Calu3 (cell line): ENCODE measurements around the gene BCL7A. TPM values are rescaled to one million over a fixed set of nuclear protein-coding genes. Genes with fewer than 3 reads are reported as not detected.
A peak's percentile ranks its signal among the peaks of the same experiment; 100 is the strongest.

ENCODE experiments used
- BruUV-seq: library from RNA; stranded (reverse); fragments of 400-500 nt; replicated peaks from 2 replicates; lab custom pipeline; 2021; lab: Mats Ljungman, UMichigan
- CTCF ChIA-PET: fragments of 300-600 bp; sonication (Branson Sonifier 250); formaldehyde crosslinking; loops from one replicate; lab custom pipeline; 2022; ENCODE audit warnings: antibody characterized with exemption; lab: Charles Lee
- DNase-seq: peaks from one replicate; pipeline ENCODE4 v3.0.0; 2022
- H3K27ac Mint-ChIP-seq: one replicate; pipeline ENCODE4 v1.8.0; 2022; ENCODE audit warnings: mixed read lengths; ENCODE audit not compliant: unreplicated experiment
- H3K27me3 Mint-ChIP-seq: one replicate; pipeline ENCODE4 v1.8.0; 2022; ENCODE audit warnings: mixed read lengths; ENCODE audit not compliant: unreplicated experiment
- H3K36me3 Mint-ChIP-seq: one replicate; pipeline ENCODE4 v1.8.0; 2022; ENCODE audit warnings: mild to moderate bottlenecking, moderate library complexity, mixed read lengths; ENCODE audit not compliant: insufficient read depth, unreplicated experiment
- H3K4me1 Mint-ChIP-seq: one replicate; pipeline ENCODE4 v1.8.0; 2022; ENCODE audit warnings: mild to moderate bottlenecking, low read depth, mixed read lengths; ENCODE audit not compliant: unreplicated experiment
- H3K4me3 Mint-ChIP-seq: one replicate; pipeline ENCODE4 v1.8.0; 2022; ENCODE audit warnings: mild to moderate bottlenecking, low read depth, moderate library complexity, mixed read lengths; ENCODE audit not compliant: unreplicated experiment
- H3K9me3 Mint-ChIP-seq: one replicate; pipeline ENCODE4 v1.8.0; 2022; ENCODE audit warnings: low read depth, mixed read lengths; ENCODE audit not compliant: unreplicated experiment
- CTCF ChIP-seq: fragments of 200-600 bp; IDR thresholded peaks from one replicate; pipeline ENCODE4 v1.8.0; 2022; ENCODE audit warnings: antibody characterized with exemption; ENCODE audit not compliant: unreplicated experiment
- intact Hi-C: fragments of 100-400 bp; cut with micrococcal nuclease; formaldehyde crosslinking; loops from one replicate; pipeline ENCODE4 v1.10.0; 2022; ENCODE audit not compliant: unreplicated experiment
- total RNA-seq: library from RNA; stranded (reverse); gene quantifications from 2 replicates; pipeline ENCODE4 v1.2.3, GENCODE V29; 2022

The BCL7A gene
- total RNA-seq, 1 experiment from 2014 or later, result 21.0 TPM

GRCh38 chr12:122073815-122074214 is 52.1 kb downstream of the BCL7A start:
- no peaks in the 10 kb centered on the region for H3K27me3 Mint-ChIP-seq
- peaks cover 8% of the 10 kb centered on the region for H3K4me1 Mint-ChIP-seq
- no peak overlapping the region for H3K4me3 Mint-ChIP-seq
- no peak for TF ChIP-seq CTCF
- H3K36me3 Mint-ChIP-seq, result peaks cover 12% of the 10 kb centered on the region
- CTCF ChIA-PET, result no interaction called here
- no peak overlapping the region for H3K27ac Mint-ChIP-seq
- no TSS peak for BruUV-seq
- DNase-seq, result no peak
- intact Hi-C loops, result no loop called here
- H3K9me3 Mint-ChIP-seq, result no peaks in the 10 kb centered on the region

GRCh38 chr12:122076743-122077495 is 55.2 kb downstream of the BCL7A start:
- no TSS peak for BruUV-seq
- Mint-ChIP-seq H3K27me3 (no peaks in the 10 kb centered on the region), H3K36me3 (peaks cover 40% of the 10 kb centered on the region), H3K4me1 (peaks cover 31% of the 10 kb centered on the region), H3K9me3 (no peaks in the 10 kb centered on the region), H3K27ac (no peak overlapping the region), H3K4me3 (no peak overlapping the region)
- CTCF ChIA-PET, result interaction anchor here (1.6 kb wide), 1 partner anchor 36 kb away, joined by 4 read pairs; no protein-coding TSS in a partner anchor
- no peak for TF ChIP-seq CTCF
- DNase-seq, result no peak
- intact Hi-C loops, result no loop called here

- TSS peak; percentile 92 for BruUV-seq
- intact Hi-C loops, result no loop called here
- Mint-ChIP-seq H3K9me3 (no peaks in the 10 kb centered on the region), H3K27ac (peak within 1 kb of the TSS; percentile 30), H3K4me1 (peaks cover 31% of the 10 kb centered on the region), H3K27me3 (no peaks in the 10 kb centered on the region), H3K36me3 (peaks cover 44% of the 10 kb centered on the region), H3K4me3 (peak within 1 kb of the TSS; percentile 68)
- CTCF ChIA-PET, result interaction anchor here (0.6 to 1.4 kb wide), 10 partner anchors 11 to 344 kb away, joined by 3 to 8 read pairs (median 4); partner anchors contain the start of gene CLIP1
- DNase-seq, result peak; percentile 97
- TF ChIP-seq CTCF, result no peak
Measured at GRCh38 chr12:122078141-122079032, 56.7 kb downstream of the BCL7A start, which contains the start of gene MLXIP. TSS of gene MLXIP (plus strand) at chr12:122078756. CDS start at chr12:122078854, 98 bp downstream.

GRCh38 chr12:122079033-122079531 is 57.4 kb downstream of the BCL7A start:
- CTCF ChIA-PET, result interaction anchor here (0.6 to 1.4 kb wide), 7 partner anchors 10 to 343 kb away, joined by 3 to 8 read pairs (median 4); no protein-coding TSS in a partner anchor
- peaks cover 31% of the 10 kb centered on the region for H3K4me1 Mint-ChIP-seq
- intact Hi-C loops, result no loop called here
- no peaks in the 10 kb centered on the region for H3K9me3 Mint-ChIP-seq
- no TSS peak for BruUV-seq
- peak overlapping the region; percentile 21 for H3K27ac Mint-ChIP-seq
- H3K4me3 Mint-ChIP-seq, result peak overlapping the region; percentile 68
- no peak for DNase-seq
- H3K27me3 Mint-ChIP-seq, result no peaks in the 10 kb centered on the region
- H3K36me3 Mint-ChIP-seq, result peaks cover 51% of the 10 kb centered on the region
- TF ChIP-seq CTCF, result no peak
